Measurements from ENCODE around the gene SORCS2. TPM values are rescaled to one million over a fixed set of nuclear protein-coding genes. Genes with fewer than 3 reads are reported as not detected.

Gene SORCS2
- total RNA-seq, 1 donor from 2014 or later = not detected

DNA sequence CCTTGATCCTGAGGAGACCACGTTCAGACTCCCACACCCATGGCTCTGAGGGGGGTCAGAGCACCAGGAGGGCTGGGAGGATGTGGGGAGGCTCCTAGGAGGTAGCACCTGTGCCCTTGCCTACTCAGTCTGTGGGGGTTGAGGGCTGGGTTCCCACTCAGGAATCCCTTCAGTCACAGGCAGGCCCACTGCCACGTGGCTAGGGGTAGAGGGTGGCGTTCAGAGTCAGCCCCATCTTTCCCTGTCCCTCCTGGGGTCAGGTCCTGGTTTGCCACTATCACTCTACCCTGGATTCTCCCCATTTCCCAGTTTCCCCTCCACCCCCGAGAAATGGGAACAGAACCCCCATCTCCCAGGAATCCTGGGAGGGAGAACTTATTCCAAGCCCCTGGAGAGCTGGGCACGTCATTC, 131.1 kb downstream of the SORCS2 start:
- H3K27ac Mint-ChIP-seq = no peak overlapping the region
- DNase-seq (no peak), ATAC-seq (ENCODE audit: low read depth) (no peak)
- H3K4me3 Mint-ChIP-seq = no peak overlapping the region
- POLR2A ChIA-PET = no interaction called here
- TF ChIP-seq, protein P1, sequence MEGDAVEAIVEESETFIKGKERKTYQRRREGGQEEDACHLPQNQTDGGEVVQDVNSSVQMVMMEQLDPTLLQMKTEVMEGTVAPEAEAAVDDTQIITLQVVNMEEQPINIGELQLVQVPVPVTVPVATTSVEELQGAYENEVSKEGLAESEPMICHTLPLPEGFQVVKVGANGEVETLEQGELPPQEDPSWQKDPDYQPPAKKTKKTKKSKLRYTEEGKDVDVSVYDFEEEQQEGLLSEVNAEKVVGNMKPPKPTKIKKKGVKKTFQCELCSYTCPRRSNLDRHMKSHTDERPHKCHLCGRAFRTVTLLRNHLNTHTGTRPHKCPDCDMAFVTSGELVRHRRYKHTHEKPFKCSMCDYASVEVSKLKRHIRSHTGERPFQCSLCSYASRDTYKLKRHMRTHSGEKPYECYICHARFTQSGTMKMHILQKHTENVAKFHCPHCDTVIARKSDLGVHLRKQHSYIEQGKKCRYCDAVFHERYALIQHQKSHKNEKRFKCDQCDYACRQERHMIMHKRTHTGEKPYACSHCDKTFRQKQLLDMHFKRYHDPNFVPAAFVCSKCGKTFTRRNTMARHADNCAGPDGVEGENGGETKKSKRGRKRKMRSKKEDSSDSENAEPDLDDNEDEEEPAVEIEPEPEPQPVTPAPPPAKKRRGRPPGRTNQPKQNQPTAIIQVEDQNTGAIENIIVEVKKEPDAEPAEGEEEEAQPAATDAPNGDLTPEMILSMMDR (IDR thresholded peaks at IDR 0.05) = no peak
- peaks cover 14% of the 10 kb centered on the region for H3K9me3 Mint-ChIP-seq
- CTCF ChIA-PET = no interaction called here
- intact Hi-C loops (cut with micrococcal nuclease) = no loop called here
- peaks cover 2% of the 10 kb centered on the region for H3K27me3 Mint-ChIP-seq
- no peaks in the 10 kb centered on the region for H3K36me3 Mint-ChIP-seq (ENCODE audit: low read depth)
- no peaks in the 10 kb centered on the region for H3K4me1 Mint-ChIP-seq

DNA sequence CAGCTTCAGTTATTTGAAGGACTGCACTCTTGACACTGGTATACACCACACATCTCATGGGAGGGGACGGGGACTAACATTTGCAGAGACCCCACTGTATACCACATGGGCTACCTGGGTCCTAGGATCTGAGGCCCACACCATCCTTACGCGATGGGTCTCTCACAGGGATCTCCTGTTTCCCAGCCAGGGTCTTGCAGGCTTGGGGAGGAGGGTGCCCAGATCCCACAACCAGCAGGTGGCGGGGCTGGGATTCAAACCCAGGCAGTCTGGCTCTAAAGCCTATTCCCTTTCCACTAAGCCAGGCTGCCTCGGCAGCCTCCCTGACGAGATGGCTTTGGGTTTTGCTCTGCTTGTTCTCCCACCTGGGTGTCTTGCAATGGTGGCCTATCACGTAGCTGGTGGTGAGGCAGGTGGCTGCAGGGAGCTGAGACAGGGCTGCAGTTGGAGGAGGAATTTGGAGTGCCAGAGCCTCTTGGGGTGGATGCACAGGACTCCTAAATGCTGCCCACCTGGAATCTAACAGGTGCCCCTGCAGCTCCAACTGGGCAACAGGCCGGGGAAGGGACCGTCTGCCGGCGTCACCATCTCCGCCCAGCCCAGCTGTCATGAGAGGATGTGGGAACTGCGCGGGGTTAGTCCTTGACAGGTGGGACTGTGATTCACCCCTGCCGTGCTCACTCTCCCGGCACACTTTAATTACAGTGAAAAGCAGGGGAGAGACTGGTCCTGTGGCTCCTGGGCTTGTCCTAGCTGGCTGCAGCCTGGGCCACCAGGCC, 131.7 kb downstream of the SORCS2 start:
- peaks cover 2% of the 10 kb centered on the region for H3K27me3 Mint-ChIP-seq
- no peak overlapping the region for H3K4me3 Mint-ChIP-seq

DNA sequence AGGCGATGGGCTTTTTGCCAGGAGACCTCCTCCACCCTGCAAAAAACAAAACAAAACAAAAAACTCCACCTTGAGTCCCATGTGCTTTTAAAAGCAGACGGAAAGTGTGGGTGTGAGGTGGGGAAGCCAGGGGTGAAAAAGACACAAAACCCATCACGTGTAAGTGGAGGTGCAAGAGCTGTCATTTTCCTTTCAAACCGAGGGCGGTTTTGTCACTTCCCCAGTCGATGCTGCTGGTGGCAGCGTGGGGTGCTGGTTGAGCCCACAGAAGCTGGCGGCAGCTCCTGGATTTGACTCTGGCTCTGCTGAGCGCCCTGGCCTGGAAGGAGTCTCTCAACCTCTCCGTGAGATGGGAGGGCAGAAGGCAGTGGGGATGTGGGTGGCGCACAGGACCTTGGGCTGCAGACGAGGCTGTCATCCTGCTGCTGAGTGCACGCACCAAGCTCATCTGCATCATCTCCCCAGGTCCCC, 132.3 kb downstream of the SORCS2 start:
- no peak for DNase-seq

More for the DNA sequence above, 131.7 kb downstream of the SORCS2 start:
- Mint-ChIP-seq H3K36me3 (ENCODE audit: low read depth) (no peaks in the 10 kb centered on the region), H3K27ac (no peak overlapping the region), H3K9me3 (peaks cover 8% of the 10 kb centered on the region), H3K4me1 (no peaks in the 10 kb centered on the region)
- no peak for DNase-seq
- POLR2A ChIA-PET = no interaction called here
- ATAC-seq (ENCODE audit: low read depth) = no peak
- TF ChIP-seq, protein P1 (IDR thresholded peaks at IDR 0.05) = no peak
- intact Hi-C loops (cut with micrococcal nuclease) = no loop called here
- CTCF ChIA-PET = no interaction called here

DNA sequence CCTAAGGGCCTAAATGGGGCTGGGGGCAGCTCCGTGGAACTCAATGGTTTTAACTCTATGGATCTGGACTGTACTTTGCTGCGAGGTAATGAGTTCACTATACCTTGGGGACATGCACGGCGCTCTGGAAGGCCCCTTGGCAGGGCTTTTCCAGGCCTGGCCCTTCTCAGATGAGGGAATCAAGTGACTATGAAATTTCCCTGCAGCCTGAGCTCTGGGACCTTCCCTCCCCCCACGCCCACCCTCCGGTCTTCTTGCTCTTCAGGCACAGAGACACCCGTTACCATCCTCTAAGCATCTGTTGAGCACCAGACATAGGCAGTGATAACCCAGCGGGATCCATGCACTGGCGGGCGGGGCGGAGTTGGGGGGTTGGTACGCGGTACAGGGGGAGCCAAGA, 133.2 kb downstream of the SORCS2 start:
- TF ChIP-seq, protein P1 (IDR thresholded peaks at IDR 0.05) = no peak
- intact Hi-C loops (cut with micrococcal nuclease) = no loop called here
- Mint-ChIP-seq H3K9me3 (peaks cover under 1% of the 10 kb centered on the region), H3K27me3 (peaks cover 2% of the 10 kb centered on the region), H3K4me1 (no peaks in the 10 kb centered on the region), H3K4me3 (no peak overlapping the region), H3K27ac (no peak overlapping the region), H3K36me3 (ENCODE audit: low read depth) (no peaks in the 10 kb centered on the region)
- ChIA-PET POLR2A (no interaction called here), CTCF (no interaction called here)
- no peak for ATAC-seq (ENCODE audit: low read depth)
- no peak for DNase-seq

More for the DNA sequence above, 132.3 kb downstream of the SORCS2 start:
- intact Hi-C loops (cut with micrococcal nuclease) = no loop called here
- POLR2A ChIA-PET = no interaction called here
- Mint-ChIP-seq H3K4me3 (no peak overlapping the region), H3K36me3 (ENCODE audit: low read depth) (no peaks in the 10 kb centered on the region), H3K27ac (no peak overlapping the region), H3K4me1 (no peaks in the 10 kb centered on the region), H3K27me3 (peaks cover 2% of the 10 kb centered on the region), H3K9me3 (peaks cover 5% of the 10 kb centered on the region)
- TF ChIP-seq, protein P1 (IDR thresholded peaks at IDR 0.05) = no peak
- no peak for ATAC-seq (ENCODE audit: low read depth)
- CTCF ChIA-PET = no interaction called here

DNA sequence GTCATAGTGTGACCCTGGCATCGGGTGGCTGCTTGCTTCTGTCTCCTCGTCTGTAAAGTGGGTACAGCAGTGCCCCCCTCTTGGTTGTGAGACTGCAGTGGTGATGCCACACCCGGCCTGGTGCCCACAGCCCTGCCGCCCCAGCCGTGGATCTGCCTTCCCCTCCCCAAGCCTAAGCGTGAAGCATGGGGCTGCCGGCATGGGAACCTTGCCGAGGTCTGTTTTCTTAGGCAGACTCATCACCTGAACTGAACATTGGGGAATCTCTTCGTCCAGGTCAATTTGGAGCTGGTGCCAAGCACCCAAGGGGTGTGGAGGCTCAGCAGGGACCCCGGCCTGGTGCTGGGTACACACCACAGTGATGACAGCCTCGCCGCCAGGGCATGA, 134.0 kb downstream of the SORCS2 start:
- no peaks in the 10 kb centered on the region for H3K9me3 Mint-ChIP-seq

More for the DNA sequence above, 134.0 kb downstream of the SORCS2 start:
- H3K27ac Mint-ChIP-seq = no peak overlapping the region
- ATAC-seq (ENCODE audit: low read depth) (no peak), DNase-seq (no peak)
- H3K4me1 Mint-ChIP-seq = no peaks in the 10 kb centered on the region
- H3K36me3 Mint-ChIP-seq (ENCODE audit: low read depth) = no peaks in the 10 kb centered on the region
- no peak overlapping the region for H3K4me3 Mint-ChIP-seq
- intact Hi-C loops (cut with micrococcal nuclease) = no loop called here
- ChIA-PET POLR2A (no interaction called here), CTCF (no interaction called here)
- peaks cover 2% of the 10 kb centered on the region for H3K27me3 Mint-ChIP-seq
- TF ChIP-seq, protein P1 (IDR thresholded peaks at IDR 0.05) = no peak

Measured in activated B cell treated with CpG ODN at 0.5 μM for 24 hours (primary cell).